ENCODE data around the gene PHYKPL. TPM values are rescaled to one million over a fixed set of nuclear protein-coding genes. Genes with fewer than 3 reads are reported as not detected.

PHYKPL gene
- total and polyA plus RNA-seq, 2 of the 13 experiments (the other 11 are each of a cell fraction or from before 2014, with no cell fraction given) = 18.0 to 78.6 TPM

DNA sequence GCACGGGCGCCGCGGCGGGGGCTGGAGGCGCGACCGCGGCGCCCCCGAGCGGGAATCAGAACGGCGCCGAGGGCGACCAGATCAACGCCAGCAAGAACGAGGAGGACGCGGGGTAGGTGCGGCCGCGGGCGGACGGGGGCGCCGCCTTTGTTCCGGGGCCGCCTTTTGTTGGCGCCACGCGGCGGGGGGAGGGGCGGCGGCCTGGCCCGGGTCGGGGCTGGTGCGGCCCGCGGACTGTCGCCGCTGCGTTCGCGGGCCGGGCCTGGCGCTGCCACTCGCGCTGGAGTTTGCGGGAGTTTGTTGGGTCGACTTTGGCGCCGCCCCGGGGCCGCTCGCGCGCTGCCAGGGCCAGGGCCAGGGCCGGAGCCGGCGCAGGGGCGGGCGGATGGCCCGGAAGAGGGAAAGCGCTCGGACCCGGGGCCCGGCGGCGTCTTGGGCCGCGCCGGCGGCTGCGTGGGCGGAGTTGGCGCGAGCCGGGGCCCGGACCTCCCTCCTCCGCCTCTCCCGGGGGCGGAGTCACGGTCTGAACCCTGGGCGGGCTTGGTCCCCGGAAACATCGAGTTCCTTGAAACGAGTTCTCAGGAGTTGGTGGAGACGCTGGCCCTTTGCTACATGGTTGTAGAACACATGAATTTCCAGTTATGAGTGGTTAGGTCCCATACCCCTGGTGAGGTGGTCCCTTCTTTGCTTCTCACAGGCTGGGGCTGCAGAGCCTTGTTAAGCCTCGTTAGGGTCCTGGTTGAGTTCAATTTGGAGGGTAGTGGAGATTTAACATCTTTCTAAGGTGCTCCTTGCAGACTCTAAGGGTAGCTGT is 27.5 kb downstream of the PHYKPL start:
- Histone ChIP-seq H4K20me1 (ENCODE audit: insufficient read depth, low read length) (peaks cover 39% of the 10 kb centered on the region), H3K36me3 (replicated peaks in 1 of 2; ENCODE audit: control insufficient read depth in 1 of 2, insufficient read depth in 2 of 2, low read length in 2 of 2) (peaks cover 12 to 42% of the 10 kb centered on the region in 2 experiments), H2AFZ (ENCODE audit: low read length) (no peak overlapping the region), H3K4me1 (ENCODE audit: insufficient read depth, low read length) (peaks cover 39% of the 10 kb centered on the region), H3K4me3 (replicated peaks in 1 of 3; ENCODE audit: insufficient read depth in 1 of 3, low read depth in 2 of 3, low read length in 3 of 3) (peak overlapping the region; percentile 80 to 95 (median 90)), H3K27me3 (ENCODE audit: control insufficient read depth in 1 of 2, insufficient read depth in 2 of 2, low read length in 2 of 2) (no peaks in the 10 kb centered on the region; a peak in 1 of 5 replicates), H3K9ac (ENCODE audit: insufficient read depth, low read depth, low read length) (peak overlapping the region; percentile 95), H3K9me3 (ENCODE audit: low read length) (no peaks in the 10 kb centered on the region), H3K4me2 (ENCODE audit: low read depth, low read length) (peak overlapping the region; percentile 89), H3K27ac (ENCODE audit: extremely low read length, insufficient read depth, low read length) (peak overlapping the region; percentile 73), H3K79me2 (ENCODE audit: insufficient read depth, low read length) (peaks cover 35% of the 10 kb centered on the region)
- intact Hi-C loops (cut with micrococcal nuclease; ENCODE audit: unreplicated experiment) = no loop called here
- WGBS (ENCODE audit: low lambda C conversion rate) = 0% methylated on average over 6 of the region's 90 CpGs
- CTCF ChIA-PET (ENCODE audit: low intra/inter-chr PET ratio, low total read pairs) = no interaction called here
- BruUV-seq (replicated peaks) = no TSS peak
- no peak for FAIRE-seq
- in situ Hi-C loops (cut with HindIII; ENCODE audit: extremely low pct_ligation_motif_present, low pct_unique_long_range_greater_than_20kb) = no loop called here
- POLR2A ChIA-PET = interaction anchor here (1.0 to 2.8 kb wide), 12 partner anchors 8 to 654 kb away, joined by 4 to 15 read pairs (median 8); partner anchors contain the start of genes NHP2, PHYKPL and ZNF354B
- DNase-seq (ENCODE audit: low spot score) = peak; percentile 50
- ATAC-seq = peak; percentile 34
- no peak for TF ChIP-seq PHF5A (CRISPR knock-in tag; IDR thresholded peaks at IDR 0.05; ENCODE audit: low read depth, unreplicated experiment)
- TF ChIP-seq ZNF597 (CRISPR knock-in tag; IDR thresholded peaks at IDR 0.05) = no peak
- peak; percentile 28; the same call in 1 of the 2 replicates for TF ChIP-seq SP5 (CRISPR knock-in tag; IDR thresholded peaks at IDR 0.05; ENCODE audit: borderline replicate concordance, low read depth)
- 0 out of 2 replicates have a peak, but pooled peaks have one; percentile 33 for TF ChIP-seq HES4 (CRISPR knock-in tag; IDR thresholded peaks at IDR 0.05; ENCODE audit: borderline replicate concordance)
- no peak for TF ChIP-seq HOXD1 (CRISPR knock-in tag; IDR thresholded peaks at IDR 0.05)
- no peak for TF ChIP-seq EED (CRISPR knock-in tag; IDR thresholded peaks at IDR 0.05)
- TF ChIP-seq ZNF572 (CRISPR knock-in tag; IDR thresholded peaks at IDR 0.05) = no peak
- TF ChIP-seq, protein P1, sequence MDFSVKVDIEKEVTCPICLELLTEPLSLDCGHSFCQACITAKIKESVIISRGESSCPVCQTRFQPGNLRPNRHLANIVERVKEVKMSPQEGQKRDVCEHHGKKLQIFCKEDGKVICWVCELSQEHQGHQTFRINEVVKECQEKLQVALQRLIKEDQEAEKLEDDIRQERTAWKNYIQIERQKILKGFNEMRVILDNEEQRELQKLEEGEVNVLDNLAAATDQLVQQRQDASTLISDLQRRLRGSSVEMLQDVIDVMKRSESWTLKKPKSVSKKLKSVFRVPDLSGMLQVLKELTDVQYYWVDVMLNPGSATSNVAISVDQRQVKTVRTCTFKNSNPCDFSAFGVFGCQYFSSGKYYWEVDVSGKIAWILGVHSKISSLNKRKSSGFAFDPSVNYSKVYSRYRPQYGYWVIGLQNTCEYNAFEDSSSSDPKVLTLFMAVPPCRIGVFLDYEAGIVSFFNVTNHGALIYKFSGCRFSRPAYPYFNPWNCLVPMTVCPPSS (IDR thresholded peaks at IDR 0.05) = no peak
- no peak for TF ChIP-seq MZF1 (CRISPR knock-in tag; IDR thresholded peaks at IDR 0.05; ENCODE audit: borderline replicate concordance)
- peak; percentile 83 for TF ChIP-seq AGO2 (optimal IDR thresholded peaks at IDR 0.05; ENCODE audit: low read depth, low read length)
- no peak for TF ChIP-seq DPF2 (CRISPR knock-in tag; IDR thresholded peaks at IDR 0.05; ENCODE audit: borderline replicate concordance, low read depth)
- no peak for TF ChIP-seq ZNF460 (CRISPR knock-in tag; IDR thresholded peaks at IDR 0.05; ENCODE audit: borderline replicate concordance)
- TF ChIP-seq ZNF580 (CRISPR knock-in tag; IDR thresholded peaks at IDR 0.05; ENCODE audit: borderline replicate concordance, low read depth) = no peak
- TF ChIP-seq TFDP1 (CRISPR knock-in tag; IDR thresholded peaks at IDR 0.05; ENCODE audit: borderline replicate concordance) = peak; percentile 55; the same call in 1 of the 2 replicates
- TF ChIP-seq DMAP1 (CRISPR knock-in tag; IDR thresholded peaks at IDR 0.05) = no peak
- no peak for TF ChIP-seq TMF1 (CRISPR knock-in tag; IDR thresholded peaks at IDR 0.05; ENCODE audit: low read depth)
- TF ChIP-seq HHEX (CRISPR knock-in tag; IDR thresholded peaks at IDR 0.05) = no peak
- TF ChIP-seq MIER3 (CRISPR knock-in tag; IDR thresholded peaks at IDR 0.05; ENCODE audit: borderline replicate concordance) = no peak
- TF ChIP-seq ZNF230 (CRISPR knock-in tag; IDR thresholded peaks at IDR 0.05) = no peak
- no peak for TF ChIP-seq ZNF292 (CRISPR knock-in tag; IDR thresholded peaks at IDR 0.05; ENCODE audit: borderline replicate concordance, low read depth)
- TF ChIP-seq ZNF232 (CRISPR knock-in tag; IDR thresholded peaks at IDR 0.05; ENCODE audit: borderline replicate concordance) = no peak
